GM21423 (cell line): ENCODE results near the gene KDM2B.

Experiments used
- ATAC-seq: cut with Tn5 transposase; IDR thresholded peaks from one replicate; pipeline ENCODE4 v1.9.1; 2021; ENCODE audit warnings: mild to moderate bottlenecking, moderate library complexity; ENCODE audit not compliant: unreplicated experiment

The KDM2B gene

GRCh38 chr12:121580959-121581685 is at the start of gene KDM2B:
Gene KDM2B, minus strand, starts transcription at chr12:121581023. Its CDS starts 112 bp downstream, at chr12:121580911.
- no peak for ATAC-seq

GRCh38 chr12:121628536-121628935 is 47.7 kb upstream of the KDM2B start:
- ATAC-seq: no peak

DNA sequence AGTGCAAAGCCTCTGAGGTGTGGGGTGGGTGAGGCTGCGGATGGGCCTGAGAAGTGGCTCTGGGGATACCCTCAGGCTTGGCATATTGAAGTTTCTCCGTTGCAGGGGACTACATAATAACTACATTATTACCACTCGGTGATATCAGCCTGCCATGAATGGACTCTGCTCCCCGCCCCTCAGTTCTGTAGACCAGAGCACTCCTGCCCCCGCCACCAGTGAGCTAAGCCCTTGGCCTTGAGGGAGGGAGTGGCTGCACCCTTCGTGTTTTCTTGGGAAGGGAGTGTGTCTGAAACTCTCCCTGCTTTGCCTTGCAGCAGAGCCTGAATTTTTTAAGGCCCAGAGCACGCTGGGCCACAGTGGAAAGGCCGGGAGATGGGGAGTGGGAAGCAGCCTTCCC is 47.2 kb upstream of the KDM2B start:
- no peak for ATAC-seq

DNA sequence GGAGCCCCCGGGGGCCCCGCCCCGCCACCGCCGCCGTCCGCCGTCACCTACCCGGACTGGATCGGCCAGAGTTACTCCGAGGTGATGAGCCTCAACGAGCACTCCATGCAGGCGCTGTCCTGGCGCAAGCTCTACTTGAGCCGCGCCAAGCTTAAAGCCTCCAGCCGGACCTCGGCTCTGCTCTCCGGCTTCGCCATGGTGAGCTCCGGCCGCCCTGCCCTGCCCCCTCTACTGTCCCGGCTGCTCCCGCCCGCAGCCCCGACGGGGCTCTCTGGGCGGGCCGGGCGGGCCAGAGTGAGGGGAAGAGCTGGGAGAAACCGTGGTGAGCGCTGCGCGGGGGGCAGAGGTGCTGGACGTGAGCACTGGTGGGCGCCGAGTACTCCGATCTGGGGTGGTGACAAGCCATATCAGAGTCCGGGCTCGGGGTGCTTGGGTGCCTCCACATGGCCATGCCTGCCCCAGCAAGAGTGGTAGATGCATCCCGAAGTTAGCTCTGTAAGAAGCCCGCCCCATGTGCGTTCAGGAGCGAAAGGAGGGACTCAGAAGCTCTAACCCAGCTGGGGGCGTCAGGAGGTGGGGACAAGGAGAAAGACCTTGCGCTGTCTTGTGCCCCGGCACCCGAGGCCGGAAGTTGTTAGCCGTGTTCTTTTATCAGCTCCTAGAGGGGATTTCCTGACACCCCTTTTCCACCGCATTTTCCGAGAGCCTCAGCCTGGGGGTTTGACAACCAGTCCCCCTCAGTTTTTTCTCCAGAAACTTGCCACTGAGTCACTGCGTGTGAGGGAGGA is 46.2 kb upstream of the KDM2B start:
- ATAC-seq: peak; percentile 31

DNA sequence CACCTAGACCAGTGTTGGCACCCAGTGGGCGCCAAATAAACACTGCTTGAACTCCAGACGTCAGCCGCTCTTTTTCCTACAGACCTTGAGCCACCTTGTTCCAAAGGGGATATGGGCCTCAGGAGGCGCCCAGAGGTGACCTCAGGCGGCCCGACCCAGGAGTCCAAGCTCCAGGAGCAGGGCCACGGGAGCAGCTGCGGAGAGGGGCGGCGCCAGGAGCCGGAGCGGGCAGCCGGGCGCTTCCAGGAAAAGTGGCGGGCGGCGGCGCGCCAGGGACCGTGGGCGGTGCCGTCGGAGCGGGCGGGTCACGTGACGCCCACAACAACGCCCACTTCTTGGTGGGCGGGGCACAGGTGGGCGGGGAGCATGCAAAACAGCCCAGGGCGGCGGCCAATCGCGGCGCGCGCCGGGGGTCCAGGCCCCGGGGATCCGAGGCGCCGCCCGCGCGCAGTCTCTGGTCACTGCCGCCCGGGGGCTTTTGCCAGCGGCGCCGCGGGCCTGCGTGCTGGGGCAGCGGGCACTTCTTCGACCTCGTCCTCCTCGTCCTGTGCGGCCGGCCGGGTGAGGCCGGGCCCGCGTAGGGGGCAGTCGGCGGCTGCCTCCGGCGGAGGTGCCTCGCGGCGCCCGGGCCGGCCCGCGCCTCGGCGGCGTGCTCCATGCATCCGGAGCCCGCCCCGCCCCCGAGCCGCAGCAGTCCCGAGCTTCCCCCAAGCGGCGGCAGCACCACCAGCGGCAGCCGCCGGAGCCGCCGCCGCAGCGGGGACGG is 45.4 kb upstream of the KDM2B start, which contains the start of gene ORAI1:
Gene ORAI1, plus strand, starts transcription at position 444 of the 766 bp plus-strand sequence.
- ATAC-seq: peak; percentile 58

DNA sequence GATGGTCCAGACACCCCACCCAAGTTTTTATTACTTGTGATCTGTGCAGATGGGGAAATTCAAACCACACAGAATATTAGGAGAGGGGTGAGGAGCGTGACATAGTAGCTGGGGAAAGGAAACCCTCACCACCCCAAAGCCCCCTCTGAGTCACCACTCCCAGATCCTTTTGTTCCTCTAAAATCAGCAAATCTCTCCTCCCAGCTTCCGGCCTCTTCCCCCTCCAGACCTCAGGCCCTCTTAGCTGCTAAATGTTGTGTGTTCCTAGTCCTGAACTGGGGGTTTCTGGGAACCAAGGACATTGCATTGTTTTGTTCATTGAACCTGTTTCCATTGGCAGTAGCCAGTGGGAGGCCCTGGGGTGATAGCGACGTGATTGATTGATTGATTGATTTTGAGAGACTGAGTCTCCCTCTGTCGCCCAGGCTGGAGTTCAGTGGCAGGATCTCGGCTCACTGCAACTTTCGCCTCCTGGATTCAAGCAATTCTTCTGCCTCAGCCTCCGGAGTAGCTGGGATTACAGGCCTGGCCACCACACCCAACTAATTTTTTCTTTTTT is 39.6 kb upstream of the KDM2B start:
- no peak for ATAC-seq

GRCh38 chr12:121618659-121619233 is 37.9 kb upstream of the KDM2B start:
- no peak for ATAC-seq

GRCh38 chr12:121614872-121615467 is 34.1 kb upstream of the KDM2B start:
- ATAC-seq: no peak

DNA sequence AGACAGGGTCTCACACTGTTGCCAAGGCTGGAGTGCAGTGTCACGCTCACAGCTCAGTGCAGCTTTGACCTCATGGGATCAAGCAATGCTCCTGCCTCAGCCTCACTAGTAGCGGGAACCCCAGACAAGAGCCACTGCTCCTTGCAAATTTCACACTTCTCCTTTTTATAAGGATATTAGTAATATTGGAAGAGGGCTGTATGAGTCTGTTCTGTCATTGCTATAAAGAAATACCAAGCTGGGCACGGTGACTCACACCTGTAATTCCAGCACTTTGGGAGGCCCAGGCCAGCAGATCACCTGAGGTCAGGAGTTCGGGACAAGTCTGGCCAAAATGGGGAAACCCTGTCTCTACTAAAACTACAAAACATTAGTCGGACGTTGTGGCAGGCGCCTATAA is 32.6 kb upstream of the KDM2B start:
- no peak for ATAC-seq

DNA sequence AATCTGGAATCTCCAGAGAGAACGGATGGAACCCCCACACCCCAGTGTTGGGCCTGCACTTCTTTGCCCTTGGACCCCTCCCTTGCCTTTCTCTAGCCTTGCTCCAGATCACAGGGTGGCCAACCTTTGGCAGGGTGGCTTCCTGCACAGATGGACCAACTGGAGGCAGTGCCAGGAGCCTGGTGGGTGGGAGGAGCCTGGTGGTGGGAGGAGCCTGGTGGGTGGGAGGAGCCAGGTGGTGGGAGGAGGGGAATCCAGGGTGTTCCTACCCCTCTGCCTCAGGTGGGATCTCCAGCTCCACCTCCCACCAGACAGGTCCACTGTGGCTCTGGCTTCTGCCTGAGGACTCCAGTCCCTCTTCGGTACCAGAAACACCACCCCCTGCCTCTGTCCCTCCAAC is 30.5 kb upstream of the KDM2B start:
- no peak for ATAC-seq

DNA sequence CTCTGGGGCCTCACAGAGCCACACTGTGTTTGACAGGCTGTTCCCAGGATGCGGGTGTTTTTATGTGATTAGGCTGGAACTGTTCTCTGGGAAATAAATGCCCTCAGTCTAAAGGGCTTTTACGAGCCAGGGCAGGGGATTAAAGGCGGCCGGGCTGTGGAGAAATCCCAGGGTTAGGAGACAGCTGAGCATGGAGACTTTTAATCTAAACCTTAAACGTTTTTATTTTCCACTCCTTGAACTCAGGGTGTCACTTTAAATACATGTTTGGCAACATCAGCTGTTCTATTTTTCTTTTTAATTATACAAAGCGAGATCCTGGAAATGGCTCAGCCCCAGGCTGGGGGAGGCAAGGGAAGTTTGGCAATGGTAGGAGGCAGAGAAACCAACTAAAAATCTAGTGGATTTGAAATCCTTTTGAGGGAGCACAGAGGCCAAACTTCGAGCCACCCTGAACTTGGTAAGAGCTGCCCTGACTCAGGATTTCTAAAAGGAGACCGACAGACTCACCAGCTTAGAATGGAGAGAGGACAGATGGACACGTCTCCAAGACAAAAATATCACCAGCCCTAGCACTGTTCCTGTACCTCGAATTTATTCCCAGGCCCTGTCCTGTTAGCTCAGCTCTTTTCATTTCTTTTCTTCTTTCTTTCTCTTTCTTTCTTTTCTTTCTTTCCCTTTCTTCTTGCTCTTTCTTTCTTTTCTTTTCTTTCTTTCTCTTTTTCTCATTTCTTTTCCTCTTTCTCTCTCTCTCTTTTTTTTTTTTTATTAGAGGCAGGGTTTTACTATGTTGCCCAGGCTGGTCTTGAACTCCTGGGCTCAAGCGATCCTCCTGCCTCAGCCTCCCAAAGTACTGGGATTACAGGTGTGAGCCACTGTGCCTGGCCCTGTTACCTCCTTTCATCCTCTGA is 29.7 kb upstream of the KDM2B start:
- no peak for ATAC-seq

- ATAC-seq: no peak
These were observed 27.5 kb upstream of the KDM2B start for GRCh38 chr12:121608301-121608700.

DNA sequence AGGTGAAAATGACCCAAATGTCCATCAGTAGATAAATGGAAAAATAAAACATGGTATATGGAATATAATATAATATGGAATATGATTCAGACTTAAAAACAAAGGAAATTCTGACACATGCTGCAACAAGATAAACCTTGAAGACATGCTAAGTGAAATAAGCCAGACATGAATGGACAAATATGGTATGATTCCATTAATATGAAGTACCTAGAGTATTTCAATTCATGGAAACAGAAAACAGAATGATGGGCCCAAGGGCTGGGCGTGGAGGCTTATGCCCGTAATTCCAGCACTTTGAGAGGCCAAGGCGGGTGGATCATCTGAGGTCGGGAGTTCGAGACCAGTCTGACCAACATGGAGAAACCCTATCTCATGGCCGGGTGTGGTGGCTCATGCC is 22.8 kb upstream of the KDM2B start:
- ATAC-seq: no peak

DNA sequence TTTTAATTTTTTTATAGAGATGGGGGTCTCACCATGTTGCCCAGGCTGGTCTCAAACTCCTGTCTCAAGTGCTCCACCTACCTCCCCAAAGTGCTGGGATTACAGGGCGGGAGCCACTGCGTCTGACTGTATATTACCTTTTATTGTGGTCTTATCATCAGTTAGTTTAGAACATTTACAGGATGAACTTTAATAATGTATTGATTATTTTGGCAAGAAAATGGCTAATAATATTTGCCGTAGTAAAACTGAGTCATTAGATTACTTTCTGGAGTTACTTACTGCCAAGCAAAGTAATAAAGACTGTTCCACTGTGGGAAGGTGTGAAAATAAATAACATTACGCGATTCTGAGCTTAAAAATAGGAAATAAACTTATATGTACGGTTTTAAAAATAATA is 21.9 kb upstream of the KDM2B start:
- no peak for ATAC-seq

DNA sequence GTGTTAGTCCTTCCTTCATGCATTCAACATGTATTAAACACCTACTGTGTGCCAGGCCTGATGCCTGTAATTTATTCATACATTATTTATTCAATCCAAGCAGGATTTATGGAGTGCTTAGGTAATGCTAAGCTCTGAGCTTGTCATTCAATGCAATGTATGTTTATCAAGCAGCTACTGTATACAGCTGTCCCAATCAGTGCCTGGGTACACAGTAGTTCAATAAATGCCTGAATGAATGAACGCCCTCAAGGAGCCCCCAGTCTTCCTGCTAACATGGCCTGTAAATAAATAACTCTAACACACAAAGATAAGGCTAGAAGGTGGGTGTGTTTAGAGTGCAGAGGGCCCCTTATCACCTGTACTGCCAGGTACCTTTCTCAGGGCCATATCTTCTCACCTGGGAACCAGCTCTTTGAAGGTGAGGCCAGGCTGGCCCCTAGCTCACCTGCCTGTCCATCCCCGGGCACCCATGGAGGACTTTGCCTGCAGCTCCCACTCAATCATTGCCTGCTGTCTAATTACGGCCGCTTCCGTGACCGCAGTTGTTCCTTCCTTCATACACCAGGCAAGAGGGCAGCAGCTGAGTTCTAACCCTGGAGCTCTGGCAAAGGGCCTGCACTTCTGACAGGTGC is 20.0 kb upstream of the KDM2B start:
- no peak for ATAC-seq

- no peak for ATAC-seq
These were observed 15.7 kb upstream of the KDM2B start for GRCh38 chr12:121596526-121596925.

- no peak for ATAC-seq
These were observed 14.7 kb upstream of the KDM2B start for GRCh38 chr12:121595520-121595919.

DNA sequence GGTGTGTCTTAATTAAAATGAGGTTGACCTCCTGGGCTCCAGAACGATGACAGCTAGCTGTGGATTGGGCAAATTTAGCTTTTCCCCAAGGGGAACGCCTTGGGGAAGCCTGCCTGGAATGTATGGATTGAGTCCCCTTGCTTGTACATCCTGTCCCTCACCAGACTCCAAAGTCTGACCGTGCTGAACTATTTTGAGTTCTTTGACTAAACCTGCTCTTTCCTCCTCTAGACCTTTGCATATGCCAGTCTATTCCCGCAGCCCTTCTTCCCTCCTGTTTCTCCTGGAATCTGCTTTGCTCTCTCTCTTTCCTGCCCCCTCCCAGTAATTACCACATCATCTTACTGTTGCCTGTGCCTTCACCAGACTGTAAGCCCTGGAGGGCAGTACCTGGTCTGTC is 11.5 kb upstream of the KDM2B start:
- no peak for ATAC-seq
